B cell (primary cell): Measurements from ENCODE around the gene TP53TG5. TPM values are rescaled to one million over a fixed set of nuclear protein-coding genes. Genes with fewer than 3 reads are reported as not detected.

Source experiments
- ATAC-seq: fragments of 200-7000 bp; cut with Tn5 transposase; one replicate; pipeline ENCODE4 v1.10.0; 2021; ENCODE audit warnings: low read depth, mild to moderate bottlenecking, moderate number of reproducible peaks, moderate library complexity
- CTCF ChIA-PET: fragments of 350-600 bp; sonication (Branson Sonifier 250); formaldehyde crosslinking; loops from one replicate; lab custom pipeline; 2021; ENCODE audit warnings: antibody characterized with exemption, inconsistent platforms; lab: Charles Lee
- POLR2A ChIA-PET: fragments of 350-600 bp; sonication (Branson Sonifier 250); formaldehyde crosslinking; loops from one replicate; lab custom pipeline; 2021; ENCODE audit warnings: antibody characterized with exemption; lab: Charles Lee
- DNase-seq: peaks from one replicate; pipeline ENCODE4 v3.0.0; 2013
- H2AFZ ChIP-seq: 2 replicates; pipeline ENCODE4 v1.6.1; 2012; ENCODE audit warnings: mild to moderate bottlenecking, low read depth, low read length; ENCODE audit not compliant: insufficient read depth, poor library complexity, severe bottlenecking
- H3K27ac ChIP-seq, 2 donors: 1 replicate in 1 of 2; 2 replicates in 1 of 2; pipeline ENCODE4 v1.5.1; 2012 to 2013; ENCODE audit warnings: low read length in 2 of 2, mild to moderate bottlenecking in 2 of 2, moderate library complexity in 1 of 2
- H3K27me3 ChIP-seq, 4 experiments: fragments of 200-600 bp in 1 of 4; sonication (generic) in 1 of 4; replicated peaks in 1 of 4; 1 replicate in 2 of 4; 2 replicates in 2 of 4; pipeline versions ENCODE4 v1.6.1 to v1.7.0; 2013 to 2016; ENCODE audit warnings: low read length in 3 of 4, mild to moderate bottlenecking in 2 of 4, mixed read lengths in 1 of 4, moderate library complexity in 1 of 4; ENCODE audit not compliant: insufficient read depth in 4 of 4, control insufficient read depth in 3 of 4; ENCODE audit errors: control extremely low read depth in 1 of 4
- H3K36me3 ChIP-seq, 2 experiments: replicated peaks in 1 of 2; 1 replicate in 1 of 2; 2 replicates in 1 of 2; pipeline versions ENCODE4 v1.6.1 to v1.7.1; 2013; ENCODE audit warnings: low read length in 1 of 2; ENCODE audit not compliant: insufficient read depth in 2 of 2, control insufficient read depth in 1 of 2; ENCODE audit errors: control extremely low read depth in 1 of 2, extremely low read depth in 1 of 2
- H3K4me1 ChIP-seq, 2 donors: fragments of 200-600 bp in 1 of 2; sonication (generic) in 1 of 2; 1 replicate in 1 of 2; 2 replicates in 1 of 2; pipeline versions ENCODE4 v1.5.1 to v1.6.1; 2013 to 2017; ENCODE audit warnings: low read length in 2 of 2; ENCODE audit not compliant: control insufficient read depth in 2 of 2, insufficient read depth in 2 of 2
- H3K4me2 ChIP-seq: replicated peaks from 2 replicates; pipeline ENCODE3; 2012; ENCODE audit warnings: mild to moderate bottlenecking, low read depth, low read length; ENCODE audit not compliant: poor library complexity, severe bottlenecking
- H3K4me3 ChIP-seq, 5 experiments: fragments of 200-600 bp in 1 of 5; sonication (generic) in 1 of 5; 1 replicate in 3 of 5; 2 replicates in 2 of 5; pipeline versions ENCODE4 v1.5.1 to v1.7.0; 2011 to 2016; ENCODE audit warnings: low read length in 4 of 5, mild to moderate bottlenecking in 4 of 5, low read depth in 2 of 5, control low read depth in 1 of 5, moderate library complexity in 1 of 5; ENCODE audit not compliant: insufficient read depth in 1 of 5; ENCODE audit errors: control extremely low read depth in 1 of 5, extremely low read depth in 1 of 5
- H3K79me2 ChIP-seq: fragments of 200-600 bp; sonication (generic); one replicate; pipeline ENCODE4 v1.6.0; 2016; ENCODE audit warnings: low read length; ENCODE audit not compliant: control insufficient read depth, insufficient read depth
- H3K9ac ChIP-seq: fragments of 200-600 bp; sonication (generic); 2 replicates; pipeline ENCODE4 v1.6.1; 2017; ENCODE audit warnings: mild to moderate bottlenecking, low read length, moderate library complexity
- H3K9me3 ChIP-seq, 3 donors: one replicate each; pipeline versions ENCODE4 v1.6.1 to v1.7.1; 2013; ENCODE audit warnings: low read length in 2 of 3; ENCODE audit not compliant: control insufficient read depth in 2 of 3, insufficient read depth in 1 of 3; ENCODE audit errors: control extremely low read depth in 1 of 3
- H4K20me1 ChIP-seq: 2 replicates; pipeline ENCODE4 v1.6.0; 2012; ENCODE audit warnings: mild to moderate bottlenecking, low read length; ENCODE audit not compliant: insufficient read depth, control insufficient read depth, poor library complexity, severe bottlenecking
- H3K27ac Mint-ChIP-seq: one replicate; pipeline ENCODE4 v1.8.0; 2021; ENCODE audit warnings: mixed read lengths
- H3K27me3 Mint-ChIP-seq: one replicate; pipeline ENCODE4 v1.8.0; 2021; ENCODE audit warnings: mixed read lengths
- H3K4me1 Mint-ChIP-seq: one replicate; pipeline ENCODE4 v1.8.0; 2021; ENCODE audit warnings: mixed read lengths
- H3K4me3 Mint-ChIP-seq: one replicate; pipeline ENCODE4 v1.8.0; 2021; ENCODE audit warnings: mixed read lengths
- H3K9me3 Mint-ChIP-seq: one replicate; pipeline ENCODE4 v1.8.0; 2022; ENCODE audit warnings: mixed read lengths; ENCODE audit not compliant: insufficient read depth
- EZH2 ChIP-seq: IDR thresholded peaks from 2 replicates; pipeline ENCODE4 v1.6.1; 2012; ENCODE audit warnings: borderline replicate concordance, low read depth, mild to moderate bottlenecking, moderate library complexity, low read length; ENCODE audit not compliant: insufficient read depth, poor library complexity, severe bottlenecking
- WGBS: methylation state at CpG from one replicate; pipeline ENCODE4 v1.1.5; 2013; ENCODE audit warnings: missing lambda C conversion rate; ENCODE audit not compliant: insufficient coverage; 5-methylcytosine and 5-hydroxymethylcytosine counted together
- intact Hi-C: fragments of 100-400 bp; cut with micrococcal nuclease; formaldehyde crosslinking; loops from one replicate; pipeline ENCODE4 v1.10.0; 2022
- polyA plus RNA-seq: library from polyadenylated mRNA; depleted of rRNA; stranded (reverse); fragments of >200 nt; gene quantifications from 2 replicates; pipeline ENCODE4 v1.2.3, GENCODE V29; 2012
- total RNA-seq, 2 donors: library from RNA; stranded (reverse); fragments of 120-200 nt in 1 of 2; gene quantifications; 1 replicate in 1 of 2; 2 replicates in 1 of 2; pipeline versions ENCODE4 v1.2.3 to v1.2.4, GENCODE V29; 2013 to 2022
- TF ChIP-seq, protein P1 (sequence below): fragments of 200-600 bp; IDR thresholded peaks from one replicate; pipeline ENCODE4 v1.8.0; 2022; ENCODE audit warnings: antibody characterized with exemption, mild to moderate bottlenecking

TP53TG5 gene
- total and polyA plus RNA-seq, 2 donors (not counting 1 experiment from before 2014, with no cell fraction given): not detected

DNA sequence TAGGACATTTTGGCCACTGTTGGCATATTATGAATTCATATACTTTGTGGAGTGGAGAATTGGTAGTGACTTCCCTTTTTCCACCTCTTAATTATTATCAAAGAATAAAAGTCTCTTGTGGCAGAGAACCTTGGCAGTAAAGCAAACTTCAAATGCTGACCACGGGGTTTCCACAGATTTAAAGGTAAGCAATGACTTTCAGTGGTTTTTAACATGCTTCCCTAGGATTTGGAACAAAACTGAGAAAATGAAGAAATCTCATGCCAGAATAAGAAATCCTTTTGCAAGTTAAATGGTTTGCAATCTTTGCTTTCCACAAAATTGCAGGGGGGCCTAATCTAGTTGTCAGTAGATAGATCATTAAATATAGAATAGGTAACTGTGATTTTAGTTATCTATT lies 27.9 kb downstream of the TP53TG5 start:
- Histone ChIP-seq H3K4me1 (peaks cover 21 to 23% of the 10 kb centered on the region in 2 donors), H3K9me3 (peaks cover 0 to 3% (median 0%) of the 10 kb centered on the region in 3 donors), H4K20me1 (no peaks in the 10 kb centered on the region), H3K27ac (no peak overlapping the region), H3K27me3 (peaks cover 0 to 30% (median 6%) of the 10 kb centered on the region in 4 experiments), H2AFZ (no peak overlapping the region), H3K4me3 (no peak overlapping the region), H3K36me3 (no peaks in the 10 kb centered on the region), H3K9ac (no peak overlapping the region), H3K4me2 (no peak overlapping the region), H3K79me2 (no peaks in the 10 kb centered on the region)
- peaks cover 16% of the 10 kb centered on the region for H3K27me3 Mint-ChIP-seq
- no peak overlapping the region for H3K27ac Mint-ChIP-seq
- intact Hi-C loops: no loop called here
- ChIA-PET CTCF (interaction anchor here (3.7 kb wide), 1 partner anchor 87 kb away, joined by 13 read pairs; no protein-coding TSS in a partner anchor), POLR2A (no interaction called here)
- ATAC-seq: no peak
- no peak for DNase-seq
- H3K9me3 Mint-ChIP-seq: no peaks in the 10 kb centered on the region
- 38% methylated on average over 1 of the region's 1 CpG for WGBS
- no peak overlapping the region for H3K4me3 Mint-ChIP-seq
- no peak for TF ChIP-seq EZH2
- TF ChIP-seq, protein P1, sequence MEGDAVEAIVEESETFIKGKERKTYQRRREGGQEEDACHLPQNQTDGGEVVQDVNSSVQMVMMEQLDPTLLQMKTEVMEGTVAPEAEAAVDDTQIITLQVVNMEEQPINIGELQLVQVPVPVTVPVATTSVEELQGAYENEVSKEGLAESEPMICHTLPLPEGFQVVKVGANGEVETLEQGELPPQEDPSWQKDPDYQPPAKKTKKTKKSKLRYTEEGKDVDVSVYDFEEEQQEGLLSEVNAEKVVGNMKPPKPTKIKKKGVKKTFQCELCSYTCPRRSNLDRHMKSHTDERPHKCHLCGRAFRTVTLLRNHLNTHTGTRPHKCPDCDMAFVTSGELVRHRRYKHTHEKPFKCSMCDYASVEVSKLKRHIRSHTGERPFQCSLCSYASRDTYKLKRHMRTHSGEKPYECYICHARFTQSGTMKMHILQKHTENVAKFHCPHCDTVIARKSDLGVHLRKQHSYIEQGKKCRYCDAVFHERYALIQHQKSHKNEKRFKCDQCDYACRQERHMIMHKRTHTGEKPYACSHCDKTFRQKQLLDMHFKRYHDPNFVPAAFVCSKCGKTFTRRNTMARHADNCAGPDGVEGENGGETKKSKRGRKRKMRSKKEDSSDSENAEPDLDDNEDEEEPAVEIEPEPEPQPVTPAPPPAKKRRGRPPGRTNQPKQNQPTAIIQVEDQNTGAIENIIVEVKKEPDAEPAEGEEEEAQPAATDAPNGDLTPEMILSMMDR: no peak
- peaks cover 10% of the 10 kb centered on the region for H3K4me1 Mint-ChIP-seq

DNA sequence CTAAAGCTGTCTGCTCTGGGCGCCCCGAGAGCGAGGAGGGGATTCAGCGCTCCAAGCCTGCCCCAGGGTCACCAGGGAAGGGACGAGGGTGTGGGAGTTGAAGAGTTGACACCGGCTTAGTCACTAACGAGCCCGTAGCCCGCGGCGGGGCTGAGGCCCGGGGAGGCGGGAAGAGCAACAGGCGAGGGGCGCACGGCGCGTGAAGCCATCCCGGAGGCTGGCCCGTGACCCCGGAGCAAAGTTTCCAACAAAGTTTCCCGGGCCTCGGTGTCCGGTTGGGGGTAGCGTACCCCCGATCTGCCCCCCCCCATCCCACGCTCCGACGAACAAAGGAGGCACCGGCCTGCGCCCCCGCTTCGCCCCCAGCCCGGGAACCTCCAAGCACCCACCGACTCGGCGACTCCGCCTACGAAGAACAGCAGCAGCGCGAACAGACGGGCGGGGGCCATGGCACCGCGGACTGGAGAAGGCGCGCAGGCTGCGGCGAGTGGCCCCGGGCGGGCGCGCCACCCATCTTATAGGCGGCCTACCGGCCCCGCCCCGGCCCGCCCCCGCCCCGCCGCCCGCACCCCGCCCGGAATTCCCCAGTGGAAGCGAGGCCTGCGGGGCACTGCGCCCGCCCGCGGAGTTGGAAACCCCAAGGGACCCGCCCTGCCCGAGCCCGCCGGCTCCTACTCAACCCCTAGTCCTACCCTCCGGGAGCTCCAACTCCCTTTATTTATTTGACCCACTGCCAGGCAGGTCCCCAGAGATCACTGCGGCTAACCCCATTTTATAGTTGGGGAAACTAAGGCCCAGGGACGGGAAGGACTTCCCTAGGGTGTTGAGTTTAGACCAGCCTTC lies 30.0 kb downstream of the TP53TG5 start, which contains the start of gene SDC4:
Gene SDC4 (minus strand): TSS at position 489 of the 843 bp plus-strand sequence. CDS start 40 bp downstream, at position 449.
- Histone ChIP-seq H3K4me3 (peak within 1 kb of the TSS in 4 of 5 experiments; percentile 36 to 60 (median 46)), H3K27me3 (peaks cover 0 to 37% (median 6%) of the 10 kb centered on the region in 4 experiments), H3K9ac (peak within 1 kb of the TSS; percentile 60), H2AFZ (peak within 1 kb of the TSS; percentile 66), H3K36me3 (no peaks in the 10 kb centered on the region), H4K20me1 (no peaks in the 10 kb centered on the region), H3K79me2 (no peaks in the 10 kb centered on the region), H3K27ac (no peak within 1 kb of the TSS), H3K4me1 (peaks cover 21 to 23% of the 10 kb centered on the region in 2 donors), H3K4me2 (peak within 1 kb of the TSS; percentile 92), H3K9me3 (peaks cover 0 to 3% (median 0%) of the 10 kb centered on the region in 3 donors)
- peaks cover 20% of the 10 kb centered on the region for H3K27me3 Mint-ChIP-seq
- intact Hi-C loops: no loop called here
- no peak within 1 kb of the TSS for H3K27ac Mint-ChIP-seq
- peaks cover 10% of the 10 kb centered on the region for H3K4me1 Mint-ChIP-seq
- H3K4me3 Mint-ChIP-seq: peak within 1 kb of the TSS; percentile 78
- TF ChIP-seq, protein P1: no peak
- TF ChIP-seq EZH2: no peak
- ChIA-PET POLR2A (no interaction called here), CTCF (interaction anchor here (0.5 to 1.6 kb wide), 4 partner anchors 30 to 89 kb away, joined by 3 to 6 read pairs (median 3); no protein-coding TSS in a partner anchor)
- no peaks in the 10 kb centered on the region for H3K9me3 Mint-ChIP-seq
- DNase-seq: peak; percentile 52
- peak; percentile 66 for ATAC-seq
- 2% methylated on average over 44 of the region's 77 CpGs for WGBS
